HG03439 (cell line): ENCODE results near the gene ADTRP.

Experiments
- ATAC-seq: cut with Tn5 transposase; IDR thresholded peaks from one replicate; pipeline ENCODE4 v1.9.1; 2021; ENCODE audit warnings: mild to moderate bottlenecking, moderate library complexity; ENCODE audit not compliant: unreplicated experiment

Gene ADTRP

GRCh38 chr6:11727998-11728961, 50.3 kb downstream of the ADTRP start:
- no peak for ATAC-seq

GRCh38 chr6:11727346-11727997, 51.1 kb downstream of the ADTRP start:
- no peak for ATAC-seq

GRCh38 chr6:11724286-11724685, 54.3 kb downstream of the ADTRP start:
- ATAC-seq = no peak

- peak; percentile 46 for ATAC-seq
Measured at GRCh38 chr6:11722805-11723631, 55.6 kb downstream of the ADTRP start.

- peak; percentile 48 for ATAC-seq
Measured at GRCh38 chr6:11722220-11722619, 56.4 kb downstream of the ADTRP start.

- ATAC-seq = no peak
Measured at GRCh38 chr6:11718463-11718862, 60.1 kb downstream of the ADTRP start.

GRCh38 chr6:11718031-11718430, 60.6 kb downstream of the ADTRP start:
- no peak for ATAC-seq

GRCh38 chr6:11714798-11715285, 63.8 kb downstream of the ADTRP start:
- no peak for ATAC-seq

- no peak for ATAC-seq
Measured at GRCh38 chr6:11714116-11714797, 64.3 kb downstream of the ADTRP start.

- ATAC-seq = no peak
Measured at GRCh38 chr6:11712760-11713159, 65.8 kb downstream of the ADTRP start.

GRCh38 chr6:11711984-11712711, 66.5 kb downstream of the ADTRP start:
- ATAC-seq = no peak

- peak; percentile 50 for ATAC-seq
Measured at GRCh38 chr6:11711003-11711983, 67.3 kb downstream of the ADTRP start.

GRCh38 chr6:11710311-11710761, 68.3 kb downstream of the ADTRP start:
- ATAC-seq = no peak

GRCh38 chr6:11706171-11706570, 72.4 kb downstream of the ADTRP start:
- no peak for ATAC-seq

- ATAC-seq = no peak
Measured at GRCh38 chr6:11705483-11705882, 73.1 kb downstream of the ADTRP start.

GRCh38 chr6:11705069-11705468, 73.5 kb downstream of the ADTRP start:
- no peak for ATAC-seq

- no peak for ATAC-seq
Measured at GRCh38 chr6:11703725-11704124, 74.9 kb downstream of the ADTRP start.

GRCh38 chr6:11702500-11703130, 76.0 kb downstream of the ADTRP start:
- ATAC-seq = no peak
